Neutrophil (primary cell): ENCODE data around the gene ACOX2.

Experiments used
- H3K27ac ChIP-seq: fragments of 200-600 bp; sonication (generic); 2 replicates; pipeline ENCODE4 v1.5.1; 2016; ENCODE audit warnings: mild to moderate bottlenecking, moderate library complexity
- H3K27me3 ChIP-seq: fragments of 200-600 bp; sonication (generic); 2 replicates; pipeline ENCODE4 v1.6.0; 2016; ENCODE audit warnings: mild to moderate bottlenecking
- H3K36me3 ChIP-seq: fragments of 200-600 bp; sonication (generic); 2 replicates; pipeline ENCODE4 v1.5.1; 2017
- H3K4me1 ChIP-seq, 2 experiments: fragments of 200-600 bp in 1 of 2; sonication (generic) in 1 of 2; 1 replicate in 1 of 2; 2 replicates in 1 of 2; pipeline versions ENCODE4 v1.5.1 to v1.6.1; 2013 to 2016; ENCODE audit warnings: low read depth in 1 of 2, low read length in 1 of 2, mild to moderate bottlenecking in 1 of 2, moderate library complexity in 1 of 2; ENCODE audit not compliant: control insufficient read depth in 1 of 2, insufficient read depth in 1 of 2
- H3K4me3 ChIP-seq, 2 experiments: fragments of 200-600 bp in 1 of 2; sonication (generic) in 1 of 2; 1 replicate in 1 of 2; 2 replicates in 1 of 2; pipeline ENCODE4 v1.5.1; 2013 to 2016; ENCODE audit warnings: low read depth in 1 of 2, low read length in 1 of 2, mild to moderate bottlenecking in 1 of 2, moderate library complexity in 1 of 2
- H3K9me3 ChIP-seq: fragments of 200-600 bp; sonication (generic); 2 replicates; pipeline ENCODE4 v1.5.1; 2016
- TF ChIP-seq, protein P1 (sequence below): fragments of 200-600 bp; sonication (generic); IDR thresholded peaks from 2 replicates; pipeline ENCODE4 v1.5.1; 2016; ENCODE audit warnings: antibody characterized with exemption

ACOX2 gene

GRCh38 chr3:58485801-58486435, 51.1 kb downstream of the ACOX2 start:
- no peak overlapping the region for H3K27ac ChIP-seq
- no peaks in the 10 kb centered on the region for H3K4me1 ChIP-seq
- TF ChIP-seq, protein P1, sequence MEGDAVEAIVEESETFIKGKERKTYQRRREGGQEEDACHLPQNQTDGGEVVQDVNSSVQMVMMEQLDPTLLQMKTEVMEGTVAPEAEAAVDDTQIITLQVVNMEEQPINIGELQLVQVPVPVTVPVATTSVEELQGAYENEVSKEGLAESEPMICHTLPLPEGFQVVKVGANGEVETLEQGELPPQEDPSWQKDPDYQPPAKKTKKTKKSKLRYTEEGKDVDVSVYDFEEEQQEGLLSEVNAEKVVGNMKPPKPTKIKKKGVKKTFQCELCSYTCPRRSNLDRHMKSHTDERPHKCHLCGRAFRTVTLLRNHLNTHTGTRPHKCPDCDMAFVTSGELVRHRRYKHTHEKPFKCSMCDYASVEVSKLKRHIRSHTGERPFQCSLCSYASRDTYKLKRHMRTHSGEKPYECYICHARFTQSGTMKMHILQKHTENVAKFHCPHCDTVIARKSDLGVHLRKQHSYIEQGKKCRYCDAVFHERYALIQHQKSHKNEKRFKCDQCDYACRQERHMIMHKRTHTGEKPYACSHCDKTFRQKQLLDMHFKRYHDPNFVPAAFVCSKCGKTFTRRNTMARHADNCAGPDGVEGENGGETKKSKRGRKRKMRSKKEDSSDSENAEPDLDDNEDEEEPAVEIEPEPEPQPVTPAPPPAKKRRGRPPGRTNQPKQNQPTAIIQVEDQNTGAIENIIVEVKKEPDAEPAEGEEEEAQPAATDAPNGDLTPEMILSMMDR, result no peak

DNA sequence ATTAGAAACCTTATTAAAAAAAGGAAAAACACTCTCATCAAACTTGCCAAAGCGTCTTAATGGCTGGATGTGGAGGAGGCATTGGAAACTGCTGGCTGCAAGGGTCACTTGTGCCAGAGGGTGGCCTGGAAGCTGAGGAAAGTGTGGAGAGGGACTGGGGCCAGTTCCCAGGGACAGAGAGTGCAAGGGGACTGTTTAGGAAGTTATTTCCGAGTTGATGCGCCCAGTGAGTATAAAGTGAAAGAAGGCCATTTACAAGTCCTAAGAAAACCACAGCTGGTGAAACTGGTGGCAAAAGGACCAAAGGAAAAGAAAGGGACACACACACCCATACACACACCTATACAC, 52.3 kb downstream of the ACOX2 start:
- no peaks in the 10 kb centered on the region for H3K9me3 ChIP-seq
- no peak overlapping the region for H3K4me3 ChIP-seq
- no peaks in the 10 kb centered on the region for H3K36me3 ChIP-seq
- H3K27ac ChIP-seq, result no peak overlapping the region
- TF ChIP-seq, protein P1, result no peak
- H3K27me3 ChIP-seq, result peaks cover 35% of the 10 kb centered on the region
- H3K4me1 ChIP-seq, result no peaks in the 10 kb centered on the region

More at GRCh38 chr3:58485801-58486435, 51.1 kb downstream of the ACOX2 start:
- peaks cover 43% of the 10 kb centered on the region for H3K27me3 ChIP-seq
- no peak overlapping the region for H3K4me3 ChIP-seq
- no peaks in the 10 kb centered on the region for H3K36me3 ChIP-seq
- no peaks in the 10 kb centered on the region for H3K9me3 ChIP-seq

- Histone ChIP-seq H3K27me3 (peaks cover 29% of the 10 kb centered on the region), H3K9me3 (no peaks in the 10 kb centered on the region), H3K4me1 (no peaks in the 10 kb centered on the region), H3K4me3 (no peak overlapping the region), H3K27ac (no peak overlapping the region), H3K36me3 (no peaks in the 10 kb centered on the region)
- TF ChIP-seq, protein P1, result no peak
Observed at GRCh38 chr3:58484045-58484721, 52.8 kb downstream of the ACOX2 start.

DNA sequence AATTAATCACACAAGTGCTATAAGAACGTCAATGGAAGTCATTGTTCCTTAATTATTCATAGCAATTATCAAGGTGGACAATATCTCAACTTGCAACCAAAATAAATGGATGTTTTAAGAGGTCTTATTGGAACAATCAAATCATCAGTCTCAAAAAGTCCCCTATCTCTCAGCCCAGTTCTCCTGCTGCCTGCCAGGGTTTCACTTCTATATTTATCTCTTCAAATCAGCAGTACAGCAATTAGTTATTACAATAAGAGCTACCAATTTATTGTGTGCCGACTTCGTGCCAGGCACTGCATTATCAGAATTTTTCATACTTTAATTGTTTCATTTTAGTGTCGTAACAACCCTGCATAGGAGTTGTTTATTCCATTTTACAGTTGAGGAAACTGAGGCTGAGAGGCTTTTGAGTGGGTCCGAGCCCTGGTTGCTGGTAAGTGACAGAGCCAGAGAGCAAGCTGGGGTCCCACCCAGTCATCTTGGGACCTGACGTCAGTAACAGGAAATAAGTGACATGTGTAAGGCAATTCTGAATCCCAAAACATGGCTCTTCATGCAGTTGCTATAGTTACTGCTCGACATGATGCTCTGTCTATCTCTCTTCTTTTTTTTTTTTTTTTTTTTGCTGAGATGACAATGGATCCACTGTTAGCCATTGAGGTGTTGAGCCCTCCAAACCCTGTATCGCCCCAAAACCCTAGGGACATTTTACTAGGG, 53.9 kb downstream of the ACOX2 start:
- TF ChIP-seq, protein P1, result no peak
- H3K27ac ChIP-seq, result no peak overlapping the region
- no peaks in the 10 kb centered on the region for H3K4me1 ChIP-seq
- no peak overlapping the region for H3K4me3 ChIP-seq
- no peaks in the 10 kb centered on the region for H3K36me3 ChIP-seq
- H3K27me3 ChIP-seq, result peaks cover 18% of the 10 kb centered on the region
- H3K9me3 ChIP-seq, result no peaks in the 10 kb centered on the region

DNA sequence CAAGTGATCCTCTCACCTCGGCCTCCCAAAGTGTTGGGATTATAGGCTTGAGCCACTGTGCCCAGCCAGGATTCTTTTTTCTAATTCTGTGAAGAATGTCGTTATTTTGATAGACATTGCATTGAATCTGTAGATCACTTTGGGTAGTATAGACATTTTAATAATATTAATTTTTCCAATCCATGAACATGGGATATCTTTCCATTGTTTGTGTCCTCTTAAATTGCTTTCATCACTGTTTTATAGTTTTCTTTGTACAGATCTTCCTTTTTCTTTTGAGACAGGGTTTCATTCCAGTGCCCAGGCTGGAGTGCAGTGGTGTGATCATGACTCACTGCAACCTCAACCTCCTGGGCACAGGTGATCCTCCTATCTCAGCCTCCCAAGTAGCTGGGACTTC, 56.7 kb downstream of the ACOX2 start:
- Histone ChIP-seq H3K4me3 (no peak overlapping the region), H3K4me1 (no peaks in the 10 kb centered on the region), H3K27ac (no peak overlapping the region), H3K27me3 (no peaks in the 10 kb centered on the region), H3K36me3 (no peaks in the 10 kb centered on the region), H3K9me3 (no peaks in the 10 kb centered on the region)
- TF ChIP-seq, protein P1, result no peak
